HG03025 (cell line): Measurements from ENCODE around the gene ZNF786.
"Not testable (repeated sequence)": the region's sequence is repeated elsewhere in the genome, so short reads cannot be mapped to it uniquely, and the experiment has no call there.

Experiments used
- ATAC-seq: cut with Tn5 transposase; IDR thresholded peaks from one replicate; pipeline ENCODE4 v1.9.1; 2021; ENCODE audit warnings: mild to moderate bottlenecking, moderate library complexity; ENCODE audit not compliant: unreplicated experiment, low FRiP score

Gene ZNF786, protein sequence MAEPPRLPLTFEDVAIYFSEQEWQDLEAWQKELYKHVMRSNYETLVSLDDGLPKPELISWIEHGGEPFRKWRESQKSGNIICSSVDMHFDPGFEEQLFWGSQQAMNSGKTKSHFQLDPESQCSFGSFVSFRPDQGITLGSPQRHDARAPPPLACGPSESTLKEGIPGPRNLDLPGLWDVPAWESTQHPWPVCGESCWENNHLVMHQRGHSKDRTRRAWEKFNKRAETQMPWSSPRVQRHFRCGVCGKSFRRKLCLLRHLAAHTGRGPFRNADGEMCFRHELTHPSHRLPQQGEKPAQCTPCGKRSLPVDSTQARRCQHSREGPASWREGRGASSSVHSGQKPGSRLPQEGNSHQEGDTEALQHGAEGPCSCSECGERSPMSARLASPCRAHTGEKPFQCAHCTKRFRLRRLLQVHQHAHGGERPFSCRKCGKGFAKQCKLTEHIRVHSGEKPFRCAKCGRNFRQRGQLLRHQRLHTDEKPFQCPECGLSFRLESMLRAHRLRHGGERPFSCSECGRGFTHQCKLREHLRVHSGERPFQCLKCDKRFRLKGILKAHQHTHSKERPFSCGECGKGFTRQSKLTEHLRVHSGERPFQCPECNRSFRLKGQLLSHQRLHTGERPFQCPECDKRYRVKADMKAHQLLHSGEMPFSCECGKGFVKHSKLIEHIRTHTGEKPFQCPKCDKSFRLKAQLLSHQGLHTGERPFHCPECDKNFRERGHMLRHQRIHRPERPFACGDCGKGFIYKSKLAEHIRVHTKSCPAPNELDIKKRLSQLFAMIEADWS

DNA sequence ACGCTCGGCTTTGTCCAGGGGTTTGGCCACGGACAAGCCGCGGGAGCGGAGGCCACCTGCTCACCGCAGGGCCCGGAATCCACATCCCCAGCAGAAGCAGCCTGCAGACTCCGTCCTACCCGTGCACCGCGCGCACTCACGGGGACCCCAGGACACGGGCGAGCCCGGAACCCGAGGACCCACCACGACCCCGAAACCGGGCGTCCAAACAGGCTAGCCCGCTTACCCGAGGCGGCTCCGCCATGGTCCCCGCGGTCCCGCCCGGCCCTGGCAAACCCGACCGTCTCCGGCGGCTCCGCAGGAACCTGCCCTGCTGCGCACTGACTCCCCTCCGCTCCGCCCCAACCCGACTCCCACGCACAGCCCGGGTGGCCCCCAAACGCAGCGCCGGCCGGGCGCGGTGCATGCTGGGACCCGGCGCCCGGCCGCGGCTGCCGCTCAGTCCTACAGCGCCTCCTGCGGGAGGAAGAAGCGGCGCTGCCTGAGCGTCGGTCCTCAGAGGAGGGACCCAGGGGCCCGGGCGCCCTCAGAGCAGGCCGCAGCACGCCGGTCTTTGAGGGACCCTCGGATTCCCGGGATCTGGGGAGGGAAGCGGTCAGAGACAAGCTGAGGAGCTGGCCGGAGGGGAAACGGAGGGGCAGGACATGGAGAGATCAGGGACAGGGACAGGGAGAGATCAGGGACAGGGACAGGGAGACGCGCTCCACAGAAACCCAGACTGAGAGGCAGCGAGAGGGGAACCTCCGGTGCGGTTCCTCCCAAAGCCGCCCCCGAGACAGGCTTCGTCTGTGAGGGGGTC lies at the start of gene ZNF786:
Gene ZNF786, minus strand, starts transcription at position 322 of the 799 bp plus-strand sequence. Its CDS starts 78 bp downstream, at position 244.
- ATAC-seq, result peak; percentile 88

DNA sequence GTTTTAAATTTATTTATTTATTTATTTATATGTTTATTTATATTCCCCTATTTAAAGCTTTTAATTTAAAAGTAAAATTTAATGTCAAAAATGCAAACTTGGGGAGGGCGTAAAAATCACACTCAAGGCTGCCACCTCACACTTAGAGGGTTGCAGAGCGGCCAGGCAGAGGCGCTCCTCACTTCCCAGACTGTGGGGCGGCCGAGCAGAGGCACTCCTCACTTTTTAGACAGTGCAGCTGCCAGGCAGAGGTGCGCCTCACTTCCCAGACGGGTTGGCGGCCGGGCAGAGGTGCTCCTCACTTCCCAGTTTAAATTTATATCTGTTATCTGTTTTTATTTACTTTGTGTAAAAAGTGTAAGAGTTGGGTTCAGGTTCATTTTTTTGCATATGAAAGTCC lies 45.6 kb upstream of the ZNF786 start:
- ATAC-seq, result no peak

- ATAC-seq, result no peak
These were observed 42.7 kb upstream of the ZNF786 start for GRCh38 chr7:149133028-149133710.

- no peak for ATAC-seq
These were observed 40.2 kb upstream of the ZNF786 start for GRCh38 chr7:149130572-149131198.

DNA sequence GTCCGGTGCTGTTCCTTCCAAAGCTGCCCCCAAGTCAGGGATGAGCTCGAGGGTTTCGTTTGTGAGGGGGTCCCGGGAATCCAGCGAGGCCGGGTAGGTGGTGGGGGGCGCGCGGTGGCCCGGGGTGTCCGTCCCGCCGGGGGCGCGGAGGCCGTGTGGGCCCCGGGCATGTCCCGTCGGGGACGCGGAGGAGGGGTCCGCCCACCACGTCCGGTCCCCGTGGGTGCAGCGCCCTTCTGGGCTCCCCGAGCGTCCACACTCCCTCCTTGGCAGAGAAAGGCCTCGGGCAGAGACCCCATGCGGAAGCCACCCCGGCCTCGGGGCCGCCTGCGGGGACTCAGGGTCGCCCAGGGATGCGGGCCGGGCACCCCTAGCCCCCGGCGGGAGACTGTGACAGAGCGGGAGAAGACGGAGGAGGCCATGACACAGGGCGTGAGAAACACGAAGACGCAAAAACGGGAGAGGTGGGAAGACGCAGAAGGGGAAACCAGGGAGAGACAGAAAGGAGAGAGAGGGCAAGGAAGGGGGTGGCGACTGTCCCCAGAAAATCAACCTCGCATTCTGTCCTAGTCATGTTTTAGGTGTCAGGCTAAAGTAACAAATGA lies 36.2 kb upstream of the ZNF786 start:
- peak; percentile 43 for ATAC-seq

DNA sequence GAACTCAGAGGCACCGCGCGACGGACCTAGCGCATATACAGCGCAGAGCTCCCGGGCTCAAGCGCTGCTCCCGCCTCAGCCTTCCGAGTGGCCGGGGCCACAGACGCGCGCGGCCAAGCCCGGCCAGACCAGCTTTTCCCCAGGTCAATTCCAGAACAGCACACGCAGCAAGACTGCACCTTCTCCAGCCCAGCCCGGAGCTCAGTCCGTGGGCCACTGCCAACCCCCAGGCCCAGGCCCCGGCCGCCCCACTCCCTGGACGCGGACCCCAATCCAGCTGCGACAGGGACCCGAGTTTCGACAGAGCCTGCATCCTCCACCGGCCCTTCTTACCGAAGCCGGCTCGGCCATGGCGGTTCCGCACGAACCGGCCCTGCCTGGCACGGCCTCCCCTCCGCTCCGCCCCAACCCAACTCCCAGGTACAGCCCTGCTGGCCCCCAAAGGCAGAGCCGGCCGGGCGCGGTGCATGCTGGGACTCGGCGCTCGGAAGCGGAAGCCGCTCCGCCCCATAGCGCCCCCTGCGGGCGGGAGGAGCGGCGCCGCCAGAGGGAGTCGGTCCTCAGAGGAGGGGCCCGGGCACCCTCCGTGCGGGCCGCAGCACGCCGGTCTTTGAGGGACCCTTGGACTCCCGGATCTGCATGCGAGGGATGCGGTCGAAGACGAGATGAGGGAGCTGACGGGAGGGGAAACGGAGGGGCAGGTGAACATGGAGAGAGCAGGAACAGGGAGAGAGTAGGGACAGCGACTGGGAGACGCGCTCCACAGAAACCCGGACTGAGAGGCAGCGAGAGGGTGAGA lies 35.5 kb upstream of the ZNF786 start, which contains the start of gene ZNF425:
Gene ZNF425, minus strand, starts transcription at position 462 of the 799 bp plus-strand sequence. Its CDS starts 111 bp downstream, at position 351.
- peak; percentile 84 for ATAC-seq

DNA sequence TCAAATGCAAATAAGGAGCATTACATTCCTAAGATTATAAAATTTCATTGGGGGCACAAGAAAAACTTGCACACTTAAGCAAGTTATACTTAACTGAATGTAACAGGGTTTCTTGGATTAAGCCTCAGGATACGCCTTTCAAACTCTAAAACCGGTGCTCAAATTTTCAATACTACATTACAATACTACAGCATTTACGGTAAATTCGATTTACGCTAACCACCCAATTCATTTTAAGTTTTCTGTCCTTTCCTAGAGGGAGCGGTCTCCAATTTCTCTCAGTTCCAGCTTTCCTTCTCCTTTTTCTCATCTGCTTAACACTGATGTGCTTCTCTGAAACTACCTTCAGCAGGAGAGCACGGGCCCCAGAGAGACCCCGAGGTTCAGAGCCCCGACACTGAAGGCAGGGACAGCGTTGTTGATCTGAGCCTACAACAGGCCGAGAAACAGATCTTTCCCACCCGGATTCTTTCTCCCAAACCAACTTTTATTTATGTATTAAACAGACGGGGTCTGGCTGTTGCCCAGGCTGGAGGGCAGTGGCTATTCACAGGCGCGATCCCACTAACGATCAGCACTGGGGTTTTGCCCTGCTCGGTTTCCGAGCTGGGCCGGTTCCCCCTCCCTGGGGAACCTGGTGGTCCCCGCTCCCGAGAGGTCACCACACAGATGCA lies 34.8 kb upstream of the ZNF786 start:
- no peak for ATAC-seq

GRCh38 chr7:149109969-149110368 lies 19.5 kb upstream of the ZNF786 start:
- no peak for ATAC-seq

GRCh38 chr7:149104749-149105148 lies 14.2 kb upstream of the ZNF786 start:
- ATAC-seq, result no peak

DNA sequence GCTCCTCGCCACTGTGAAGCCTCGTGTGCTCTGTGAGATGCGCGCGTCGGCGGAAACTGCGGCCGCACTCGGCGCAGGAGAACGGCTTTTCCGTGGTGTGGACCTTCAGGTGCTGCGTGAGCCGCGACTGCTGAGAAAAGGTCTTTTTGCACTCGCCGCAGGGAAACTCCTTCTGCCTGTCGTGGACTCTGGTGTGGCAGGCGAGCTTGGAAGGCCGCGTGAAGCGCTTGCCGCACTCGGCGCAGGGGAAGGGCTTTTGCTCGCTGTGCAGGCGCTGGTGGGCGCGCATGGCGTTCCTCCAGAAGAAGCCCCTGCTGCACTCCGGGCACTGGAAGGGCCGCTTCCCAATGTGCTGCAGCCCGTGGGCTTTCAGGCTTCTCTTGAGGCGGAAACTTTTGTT lies 13.7 kb upstream of the ZNF786 start:
- ATAC-seq, result no peak

- no peak for ATAC-seq
These were observed 12.9 kb upstream of the ZNF786 start for GRCh38 chr7:149103424-149103823.

- ATAC-seq, result no peak
These were observed 12.1 kb upstream of the ZNF786 start for GRCh38 chr7:149102666-149103065.

GRCh38 chr7:149100821-149101220 lies 10.3 kb upstream of the ZNF786 start:
- ATAC-seq, result no peak

GRCh38 chr7:149099058-149099457 lies 8.5 kb upstream of the ZNF786 start:
- ATAC-seq, result no peak

DNA sequence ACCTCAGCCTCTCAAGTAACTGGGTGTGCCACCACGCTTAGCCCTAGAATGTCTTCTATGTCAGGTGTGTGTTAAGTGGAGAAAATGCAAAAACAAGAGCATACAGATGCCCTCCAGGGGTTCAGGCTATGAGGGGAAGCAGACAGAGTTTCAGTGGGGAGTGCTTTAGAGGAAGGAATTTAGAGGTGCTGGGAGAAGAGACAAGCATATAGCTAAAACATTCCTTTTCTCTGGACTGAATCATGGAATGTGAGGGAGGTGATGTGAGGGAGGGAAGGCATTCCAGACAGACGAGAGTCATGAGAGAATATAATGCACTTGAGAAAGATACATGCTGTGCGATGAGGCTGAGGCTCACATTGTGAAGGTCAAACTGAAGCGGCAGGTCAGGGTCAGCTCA lies 6.6 kb upstream of the ZNF786 start:
- no peak for ATAC-seq

DNA sequence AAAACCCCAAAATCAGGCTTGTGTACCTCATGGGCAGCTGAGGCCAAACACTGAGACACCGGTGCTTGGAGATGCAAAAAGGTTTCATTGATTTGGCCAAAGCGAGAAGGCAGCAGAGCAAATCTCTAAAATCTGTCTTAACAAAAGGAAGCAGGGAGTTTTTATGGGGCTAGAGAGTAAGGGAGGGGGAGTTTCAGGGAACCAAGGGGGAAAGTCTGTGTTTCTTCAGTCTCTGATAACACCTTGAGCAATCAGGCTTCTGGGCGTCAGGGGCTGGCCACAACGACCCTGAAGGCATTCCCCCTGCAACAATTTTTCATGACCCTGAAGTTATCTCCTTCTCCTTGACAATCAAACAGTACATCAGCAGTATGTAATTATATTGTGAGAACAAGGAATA lies 2.7 kb upstream of the ZNF786 start:
- ATAC-seq, result no peak

DNA sequence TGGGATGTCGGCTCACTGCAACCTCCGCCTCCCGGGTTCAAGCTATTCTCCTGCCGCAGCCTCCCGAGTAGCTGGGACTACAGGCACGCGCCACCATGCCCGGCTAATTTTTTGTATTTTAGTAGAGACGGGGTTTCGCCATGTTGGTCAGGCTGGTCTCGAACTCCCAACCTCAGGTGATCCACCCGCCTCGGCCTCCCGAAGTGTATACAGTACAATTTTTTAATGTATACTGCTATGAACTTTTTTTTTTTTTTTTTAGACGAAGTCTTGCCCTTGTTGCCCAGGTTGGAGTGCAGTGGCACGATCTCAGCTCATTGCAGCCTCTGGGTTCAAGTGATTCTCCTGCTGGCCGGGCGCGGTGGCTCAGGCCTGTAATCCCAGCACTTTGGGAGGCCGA lies 1.7 kb upstream of the ZNF786 start:
- not testable (repeated sequence) for ATAC-seq

- no peak for ATAC-seq
These were observed 3.1 kb downstream of the ZNF786 start for GRCh38 chr7:149087376-149087775.
